ENCODE measurements around the gene IL20RB.
"Not testable (repeated sequence)": the region's sequence is repeated elsewhere in the genome, so short reads cannot be mapped to it uniquely, and the experiment has no call there.

IL20RB gene

GRCh38 chr3:136954980-136955780 lies 2.6 kb upstream of the IL20RB start:
- DNase-seq (ENCODE audit: insufficient read length, low spot score) (no peak), FAIRE-seq (no peak)
- no peak for TF ChIP-seq POLR2A (IDR thresholded peaks at IDR 0.05; ENCODE audit: low read depth, low read length)

DNA sequence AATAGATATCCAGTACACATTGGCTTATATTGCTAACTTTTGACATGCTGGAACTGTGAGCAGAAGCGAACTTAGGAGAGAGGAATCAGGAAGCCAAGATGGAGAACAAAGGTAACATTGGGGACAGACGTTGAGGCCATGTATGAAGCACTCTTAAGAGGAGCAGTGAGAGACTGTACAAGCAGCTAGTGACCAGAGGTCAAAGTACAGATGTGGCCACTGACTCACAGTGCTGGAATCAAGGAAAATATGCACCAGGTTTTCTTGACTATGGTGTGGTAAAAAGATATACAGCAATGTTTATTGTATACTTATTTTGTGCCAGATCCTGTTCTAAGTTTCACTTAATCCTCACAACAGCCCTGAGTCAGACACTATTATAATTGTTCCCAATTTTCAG lies 2.0 kb upstream of the IL20RB start:
- DNase-seq (ENCODE audit: insufficient read length, low spot score) = peak; percentile 20
- peak; percentile 97 for FAIRE-seq
- no peak for TF ChIP-seq POLR2A (IDR thresholded peaks at IDR 0.05; ENCODE audit: low read depth, low read length)

DNA sequence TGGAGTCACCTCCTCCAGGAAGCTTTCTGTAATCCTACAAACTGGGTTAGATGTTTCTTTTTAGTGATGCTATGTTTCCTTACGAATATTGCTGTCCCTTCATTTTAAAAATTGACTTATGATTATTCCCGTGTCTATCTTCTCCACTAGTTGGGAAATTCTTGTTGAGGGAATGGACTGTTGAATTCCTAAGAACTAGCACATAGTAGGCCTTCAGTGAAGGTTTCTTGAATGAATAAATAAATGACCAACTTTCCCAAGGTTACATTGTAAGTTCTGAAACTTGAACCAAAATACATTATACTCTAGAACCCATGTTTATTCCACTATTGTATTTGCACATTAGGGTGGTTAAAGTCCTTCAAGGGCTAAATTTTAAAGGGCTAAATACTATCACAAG lies 812 bp upstream of the IL20RB start:
- no peak for TF ChIP-seq POLR2A (IDR thresholded peaks at IDR 0.05; ENCODE audit: low read depth, low read length)

DNA sequence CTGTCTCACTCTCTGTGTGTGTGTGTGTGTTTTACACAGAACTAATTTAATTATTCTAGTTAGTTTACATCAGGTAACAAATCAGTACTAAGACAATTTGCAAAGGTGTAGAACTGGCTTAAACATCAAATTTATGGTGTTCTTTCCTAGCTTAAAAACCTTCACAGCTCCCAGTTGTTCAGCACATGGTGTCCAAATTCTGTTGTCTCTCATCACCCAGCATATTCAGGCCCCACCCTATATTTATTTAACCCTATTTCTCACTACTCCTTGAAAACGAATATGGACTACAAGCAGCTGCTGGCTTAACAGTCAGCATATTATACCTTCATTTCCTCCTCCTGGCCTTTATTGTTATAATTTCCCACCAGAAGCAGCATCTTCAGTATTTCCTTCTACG lies 1.2 kb downstream of the IL20RB start:
- FAIRE-seq = peak; percentile 45
- no peak for DNase-seq (ENCODE audit: insufficient read length, low spot score)
- no peak for TF ChIP-seq POLR2A (IDR thresholded peaks at IDR 0.05; ENCODE audit: low read depth, low read length)

More for the DNA sequence above, 812 bp upstream of the IL20RB start:
- DNase-seq (ENCODE audit: insufficient read length, low spot score) = no peak
- FAIRE-seq = no peak

GRCh38 chr3:136959599-136959998 lies 1.8 kb downstream of the IL20RB start:
- DNase-seq (ENCODE audit: insufficient read length, low spot score) (no peak), FAIRE-seq (no peak)
- no peak for TF ChIP-seq POLR2A (IDR thresholded peaks at IDR 0.05; ENCODE audit: low read depth, low read length)

DNA sequence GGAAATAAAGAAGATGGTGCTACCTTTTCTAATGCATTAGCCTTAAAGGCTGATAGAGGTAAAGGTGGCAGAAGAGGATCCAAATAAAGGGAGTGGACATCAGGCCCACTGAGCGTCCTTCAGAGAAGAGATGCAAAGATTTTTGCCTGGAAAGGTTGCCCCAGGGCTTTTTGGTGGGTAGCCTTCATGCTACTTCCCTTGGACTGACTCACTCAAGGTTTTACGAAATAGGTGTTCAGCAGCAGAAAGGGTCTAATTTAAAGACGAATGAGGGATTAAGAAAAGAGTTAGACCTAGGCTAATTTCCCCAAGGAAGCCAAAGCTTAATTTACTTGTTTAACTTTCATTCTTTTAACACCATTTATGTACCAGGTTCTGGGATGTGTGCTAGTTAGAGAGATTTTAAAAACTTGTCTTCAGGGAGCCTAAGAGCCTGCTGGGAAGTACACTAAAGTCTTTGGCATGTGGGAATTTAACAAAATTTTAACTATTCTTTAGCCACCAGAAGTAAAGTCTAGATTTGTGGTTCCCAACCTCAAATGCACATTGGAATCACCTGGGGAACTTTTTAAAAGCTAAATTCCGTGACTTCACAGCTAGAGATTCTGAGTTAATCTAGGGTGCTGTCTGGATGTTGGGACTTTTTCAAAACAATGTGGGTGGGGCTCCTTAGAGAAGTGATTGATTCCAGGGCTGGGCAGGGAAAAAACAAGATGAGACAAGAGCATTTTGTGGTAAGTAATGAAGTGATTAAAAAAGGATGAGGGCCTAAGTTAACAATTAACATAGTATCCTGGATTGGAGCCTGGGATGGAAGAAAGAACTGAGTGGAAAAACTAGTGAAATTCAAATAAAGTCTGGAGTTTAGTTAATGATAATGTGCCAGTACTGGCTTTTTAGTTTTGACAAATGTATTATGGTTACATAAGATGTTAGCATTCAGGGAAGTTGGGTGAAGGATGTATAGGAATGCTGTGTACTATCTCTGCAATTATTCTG lies 3.4 kb downstream of the IL20RB start:
- DNase-seq (ENCODE audit: insufficient read length, low spot score) = peak; percentile 26
- TF ChIP-seq POLR2A (IDR thresholded peaks at IDR 0.05; ENCODE audit: low read depth, low read length) = no peak
- FAIRE-seq = peak; percentile 95

DNA sequence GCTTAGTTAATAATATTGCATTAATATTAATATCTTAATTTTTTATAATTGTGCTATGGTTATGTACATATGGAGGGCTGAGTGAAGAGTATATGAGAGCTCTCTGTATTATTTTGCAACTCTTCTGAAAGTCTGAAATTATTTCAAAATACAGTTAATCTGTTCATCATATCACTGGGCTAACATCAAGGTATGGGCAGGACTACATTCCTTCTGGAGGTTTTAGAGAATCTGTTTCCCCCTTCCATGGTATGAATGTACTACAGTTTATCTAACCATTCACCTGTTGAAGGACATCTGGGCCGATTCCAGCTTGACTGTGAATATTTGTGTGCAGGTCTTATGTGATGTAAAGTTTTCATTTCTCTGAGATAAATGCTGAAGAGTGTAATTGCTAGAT lies 5.1 kb downstream of the IL20RB start:
- TF ChIP-seq POLR2A (IDR thresholded peaks at IDR 0.05; ENCODE audit: low read depth, low read length) = no peak
- DNase-seq (ENCODE audit: insufficient read length, low spot score) (no peak), FAIRE-seq (peak; percentile 61)

DNA sequence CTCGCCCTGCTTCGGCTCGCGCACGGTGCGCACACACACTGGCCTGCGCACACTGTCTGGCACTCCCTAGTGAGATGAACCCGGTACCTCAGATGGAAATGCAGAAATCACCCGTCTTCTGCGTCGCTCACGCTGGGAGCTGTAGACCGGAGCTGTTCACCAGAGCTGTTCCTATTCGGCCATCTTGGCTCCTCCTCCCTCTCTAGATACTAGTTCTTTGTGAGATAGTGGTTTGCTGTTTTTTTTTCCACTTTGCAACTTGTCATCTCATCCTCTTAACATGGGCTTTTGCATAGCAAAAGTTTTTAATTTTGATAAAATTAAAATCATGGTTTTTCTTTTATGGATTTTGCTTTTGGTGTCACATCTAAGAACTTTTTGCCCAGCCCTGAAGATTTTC lies 11.8 kb downstream of the IL20RB start:
- FAIRE-seq; DNase-seq (ENCODE audit: insufficient read length, low spot score): not testable (repeated sequence)

DNA sequence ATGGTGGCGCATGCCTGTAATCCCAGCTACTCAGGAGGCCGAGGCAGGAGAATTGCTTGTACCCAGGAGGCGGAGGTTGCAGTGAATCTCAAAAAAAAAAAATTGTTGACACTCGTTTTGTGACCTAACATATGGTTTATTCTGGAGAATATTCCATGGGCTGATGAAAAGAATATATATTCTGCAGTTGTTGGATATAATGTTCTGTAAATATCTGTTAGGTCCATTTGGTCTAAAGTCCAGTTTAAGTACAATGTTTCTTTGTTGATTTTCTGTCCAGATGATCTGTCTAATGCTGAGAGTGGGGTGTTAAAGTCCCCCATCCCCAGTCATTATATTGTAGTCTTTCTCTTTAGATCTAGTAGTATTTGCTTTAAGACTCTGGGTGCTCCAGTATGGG lies 15.6 kb downstream of the IL20RB start:
- FAIRE-seq (no peak), DNase-seq (ENCODE audit: insufficient read length, low spot score) (no peak)
- no peak for TF ChIP-seq POLR2A (IDR thresholded peaks at IDR 0.05; ENCODE audit: low read depth, low read length)

- TF ChIP-seq POLR2A (IDR thresholded peaks at IDR 0.05; ENCODE audit: low read depth, low read length) = no peak
- DNase-seq (ENCODE audit: insufficient read length, low spot score) (no peak), FAIRE-seq (no peak)
These were observed 16.9 kb downstream of the IL20RB start for GRCh38 chr3:136974670-136975069.

DNA sequence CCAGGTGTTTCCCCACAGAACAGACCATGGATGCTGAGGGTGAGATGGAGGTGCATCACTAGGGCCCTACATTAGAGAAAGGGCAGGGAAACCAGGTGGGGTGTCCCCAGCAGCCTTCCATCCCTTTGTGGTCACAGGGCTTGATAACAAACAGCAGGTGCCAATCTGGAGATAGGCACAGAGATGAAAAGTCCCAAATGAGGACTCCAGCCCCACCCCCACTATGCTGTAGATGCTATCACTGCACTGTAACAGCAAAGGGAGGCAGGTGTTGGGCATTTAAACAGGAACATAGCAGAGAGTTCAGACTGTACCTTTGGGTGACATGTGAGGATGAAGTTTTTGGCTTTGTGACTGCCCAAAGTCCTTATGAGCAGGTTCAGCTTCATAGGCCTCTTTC lies 21.4 kb downstream of the IL20RB start:
- TF ChIP-seq POLR2A (IDR thresholded peaks at IDR 0.05; ENCODE audit: low read depth, low read length) = no peak
- DNase-seq (ENCODE audit: insufficient read length, low spot score) = no peak
- FAIRE-seq = no peak

DNA sequence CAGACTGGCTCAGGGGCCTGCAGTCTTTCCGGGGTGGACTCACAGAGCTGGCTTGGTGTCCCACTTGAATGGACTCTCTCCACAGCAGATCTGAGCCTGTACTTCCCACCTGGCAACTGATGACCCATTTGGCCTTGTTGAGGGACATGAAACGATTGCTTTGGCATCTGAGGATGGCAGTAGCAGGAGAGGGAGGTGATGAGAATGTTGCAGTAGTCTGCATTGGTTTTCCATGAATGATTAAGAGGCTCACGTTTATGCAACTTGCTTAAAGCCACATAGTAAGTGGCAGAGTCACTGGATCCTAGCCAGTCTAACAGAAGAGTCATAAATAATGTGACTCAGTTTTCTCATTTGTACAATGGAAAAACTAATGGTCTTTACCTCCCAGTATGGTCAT lies 21.9 kb downstream of the IL20RB start:
- DNase-seq (ENCODE audit: insufficient read length, low spot score) (no peak), FAIRE-seq (no peak)
- no peak for TF ChIP-seq POLR2A (IDR thresholded peaks at IDR 0.05; ENCODE audit: low read depth, low read length)

DNA sequence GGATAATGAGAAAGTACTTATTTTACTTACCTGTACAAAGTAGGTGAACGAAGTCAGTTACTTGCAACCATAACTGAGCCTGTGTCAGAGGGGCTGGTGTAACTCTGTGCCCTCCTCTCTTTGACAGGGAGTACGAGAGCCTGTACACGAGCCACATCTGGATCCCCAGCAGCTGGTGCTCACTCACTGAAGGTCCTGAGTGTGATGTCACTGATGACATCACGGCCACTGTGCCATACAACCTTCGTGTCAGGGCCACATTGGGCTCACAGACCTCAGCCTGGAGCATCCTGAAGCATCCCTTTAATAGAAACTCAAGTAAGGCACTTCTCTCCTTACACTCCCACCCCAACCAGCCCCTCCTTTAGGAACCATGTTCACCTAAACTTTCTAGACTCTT lies 24.2 kb downstream of the IL20RB start:
- no peak for FAIRE-seq
- TF ChIP-seq POLR2A (IDR thresholded peaks at IDR 0.05; ENCODE audit: low read depth, low read length) = no peak
- DNase-seq (ENCODE audit: insufficient read length, low spot score) = no peak

GRCh38 chr3:136982520-136983138 lies 24.8 kb downstream of the IL20RB start:
- FAIRE-seq = no peak
- no peak for DNase-seq (ENCODE audit: insufficient read length, low spot score)
- TF ChIP-seq POLR2A (IDR thresholded peaks at IDR 0.05; ENCODE audit: low read depth, low read length) = no peak

Data from H54 (cell line).